HG03045 (cell line): ENCODE data around the gene CSH1.
"Not testable (repeated sequence)": the region's sequence is repeated elsewhere in the genome, so short reads cannot be mapped to it uniquely, and the experiment has no call there.

Experiments
- ATAC-seq: cut with Tn5 transposase; IDR thresholded peaks from one replicate; pipeline ENCODE4 v1.9.1; 2021; ENCODE audit warnings: mild to moderate bottlenecking, moderate library complexity; ENCODE audit not compliant: unreplicated experiment

Gene CSH1

DNA sequence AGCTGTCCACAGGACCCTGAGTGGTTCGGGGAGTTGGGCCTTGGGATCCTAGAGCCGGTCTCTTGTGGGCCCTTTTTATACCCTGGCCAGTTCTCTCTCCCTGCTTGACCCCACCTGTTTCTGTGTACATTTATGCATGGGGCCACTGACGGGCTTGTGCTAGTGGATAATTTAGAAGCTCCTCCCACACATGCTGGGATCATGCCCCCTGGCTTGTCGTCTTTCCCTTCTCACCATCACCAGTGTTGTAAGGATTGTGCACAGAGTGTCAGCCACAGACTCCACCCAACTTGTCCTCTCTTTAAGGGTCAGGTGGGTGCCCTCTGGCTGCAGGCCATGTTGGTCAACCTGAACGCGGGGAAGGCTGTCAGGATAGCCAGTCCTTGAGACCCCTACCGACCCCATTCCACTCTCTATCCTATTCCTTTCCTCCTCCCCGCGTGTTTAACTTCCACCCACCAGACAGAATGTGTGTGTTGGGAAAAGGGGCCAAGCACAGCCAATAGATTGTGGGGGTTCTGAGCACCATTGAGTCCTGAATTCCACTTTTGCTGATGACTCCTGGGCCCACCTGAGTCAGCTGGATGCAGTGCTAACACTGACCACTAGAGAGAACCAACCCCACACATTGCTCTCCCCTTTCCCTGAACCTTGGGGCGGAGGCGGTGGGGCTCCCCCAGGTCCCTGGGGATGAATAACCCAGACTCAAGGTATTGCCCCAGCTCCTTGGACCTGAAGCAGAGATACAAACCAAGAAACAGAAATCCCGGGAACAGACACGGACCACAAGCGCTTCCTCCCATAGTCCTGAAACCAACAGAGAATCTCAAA, at the start of gene CSH1:
CSH1 (minus strand) TSS at position 51 of the 831 bp plus-strand sequence. CDS start 63 bp downstream, outside the sequence.
- not testable (repeated sequence) for ATAC-seq

DNA sequence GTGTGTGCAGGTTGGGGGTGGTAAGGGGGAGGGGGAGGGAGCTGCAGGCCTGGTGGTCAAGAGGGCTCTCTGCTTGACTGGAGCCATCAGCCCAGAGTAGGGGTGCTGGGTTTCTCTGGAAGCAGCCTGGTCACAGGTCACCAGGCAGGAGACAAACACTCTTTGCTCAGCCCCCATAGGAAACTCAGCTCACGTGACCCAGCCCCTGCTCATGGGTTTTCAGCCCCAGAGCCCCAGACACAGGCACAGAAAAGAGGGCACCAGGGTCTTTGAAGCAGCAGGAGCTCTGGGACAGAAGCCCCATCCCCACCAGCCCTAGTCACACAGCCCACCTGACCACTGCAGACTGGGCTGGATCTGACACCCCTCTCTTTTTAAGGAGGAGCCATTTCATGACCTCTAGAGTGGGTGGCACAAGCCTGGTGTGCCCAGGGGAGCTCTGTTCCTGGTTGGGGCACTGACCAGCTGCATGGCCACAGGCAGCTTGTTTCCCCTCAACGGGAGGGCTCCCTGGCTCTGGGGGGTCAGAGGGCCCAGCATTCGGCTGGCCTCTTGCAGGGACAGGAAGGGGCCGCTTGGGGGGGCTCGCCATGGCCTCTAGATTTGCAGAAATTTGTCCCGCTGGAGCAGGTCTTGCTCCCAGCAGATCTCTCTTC, 49.5 kb upstream of the CSH1 start:
- no peak for ATAC-seq

DNA sequence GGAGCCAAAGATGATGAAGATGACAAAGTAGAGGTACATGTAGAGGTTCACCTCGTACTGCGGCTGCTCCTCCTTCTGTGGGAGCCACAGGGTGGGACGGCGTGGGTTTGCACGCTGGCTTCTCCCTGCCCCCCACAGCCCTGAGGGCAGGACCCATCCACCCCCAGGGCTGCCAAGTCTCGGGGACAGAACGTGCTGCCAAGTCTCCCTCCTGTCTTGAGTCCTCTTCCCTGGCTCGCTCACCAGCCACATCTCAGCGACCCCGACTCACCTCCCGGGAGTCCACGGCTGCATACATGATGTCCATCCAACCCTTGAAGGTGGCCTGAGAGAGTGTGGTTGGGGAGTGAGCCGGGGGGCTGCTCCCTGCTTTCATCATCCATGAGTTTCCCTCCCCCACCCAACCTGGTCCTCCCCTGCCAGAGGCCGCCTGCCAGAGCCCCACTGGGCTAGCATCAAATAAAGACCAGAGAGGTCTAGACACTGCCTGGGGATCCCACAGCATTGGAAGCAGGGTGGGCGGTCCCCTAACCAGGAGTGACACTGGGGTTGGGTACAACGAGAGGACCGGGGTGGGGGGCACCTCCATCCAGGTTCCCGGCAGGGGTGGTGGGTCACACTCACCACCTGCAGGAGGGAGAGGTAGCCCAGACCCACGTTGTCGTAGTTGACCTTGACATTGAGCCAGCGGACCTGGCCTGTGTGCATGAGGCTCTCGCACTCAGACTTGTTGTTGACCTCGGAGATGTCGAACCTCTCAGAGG, 48.5 kb upstream of the CSH1 start:
- ATAC-seq = no peak

DNA sequence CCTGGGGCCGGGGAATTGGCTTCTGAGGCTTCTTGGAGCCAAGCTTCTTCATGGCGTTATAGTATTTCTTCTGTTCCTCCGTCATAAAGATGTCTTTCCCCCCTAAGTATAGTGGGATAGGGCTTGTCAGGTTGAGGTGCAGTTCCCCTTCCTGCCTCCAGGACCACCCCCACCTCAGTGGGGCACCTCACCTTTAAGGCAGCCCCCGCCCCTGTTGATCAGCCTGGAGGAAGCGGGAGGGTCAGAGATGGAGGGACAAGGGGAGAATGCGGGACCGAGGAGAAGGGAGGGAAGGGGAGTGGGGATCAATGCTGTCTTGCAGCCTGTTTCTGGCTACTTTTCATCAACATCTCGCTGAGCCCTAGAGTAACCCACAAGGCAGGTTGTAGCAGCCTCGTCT, 47.4 kb upstream of the CSH1 start:
- no peak for ATAC-seq

DNA sequence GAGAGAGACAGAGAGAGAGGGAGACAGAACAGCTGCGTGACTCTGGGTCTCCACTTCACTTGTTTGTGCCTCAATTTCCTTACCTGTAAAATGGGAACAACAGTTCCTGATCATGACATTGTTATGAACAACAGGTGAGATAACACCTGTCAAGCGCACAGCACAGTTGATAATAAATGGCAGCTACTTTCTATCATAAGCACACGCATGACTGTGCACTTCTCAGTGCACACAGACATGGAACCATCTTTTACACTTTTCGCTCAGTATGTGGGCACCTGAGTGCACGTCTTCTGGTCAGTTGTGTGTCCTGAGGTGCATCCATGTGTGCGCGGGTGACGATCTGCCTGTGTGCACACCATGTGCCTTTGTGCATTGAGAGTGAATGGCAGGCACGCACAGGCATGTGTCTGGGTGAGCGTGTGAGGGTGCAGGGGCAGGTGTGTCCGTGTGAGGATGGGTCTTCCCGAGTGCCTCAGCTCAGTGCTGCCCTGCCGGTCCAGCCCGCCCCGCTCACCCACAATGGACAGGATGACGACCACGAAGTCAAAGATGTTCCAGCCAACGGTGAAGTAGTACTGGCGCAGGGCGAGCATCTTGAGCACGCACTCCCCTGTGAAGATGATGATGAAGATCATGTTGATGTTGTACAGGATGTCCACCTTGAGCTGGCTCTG, 46.1 kb upstream of the CSH1 start:
- ATAC-seq = no peak

DNA sequence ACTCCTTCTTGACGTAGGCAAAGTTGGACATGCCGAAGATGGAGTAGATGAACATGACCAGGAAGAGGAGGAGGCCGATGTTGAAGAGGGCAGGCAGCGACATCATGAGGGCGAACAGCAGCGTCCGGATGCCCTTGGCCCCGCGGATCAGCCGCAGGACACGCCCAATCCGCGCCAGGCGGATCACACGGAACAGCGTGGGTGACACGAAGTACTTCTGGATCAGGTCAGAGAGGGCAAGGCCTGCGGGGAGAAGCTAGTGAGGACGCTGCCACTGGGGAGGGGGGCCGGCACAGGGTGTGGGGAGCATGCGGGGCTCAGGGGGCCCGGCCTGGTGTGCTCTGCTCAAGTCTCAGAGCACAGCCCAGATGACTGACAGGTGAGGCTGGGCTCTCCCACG, 45.4 kb upstream of the CSH1 start:
- no peak for ATAC-seq

DNA sequence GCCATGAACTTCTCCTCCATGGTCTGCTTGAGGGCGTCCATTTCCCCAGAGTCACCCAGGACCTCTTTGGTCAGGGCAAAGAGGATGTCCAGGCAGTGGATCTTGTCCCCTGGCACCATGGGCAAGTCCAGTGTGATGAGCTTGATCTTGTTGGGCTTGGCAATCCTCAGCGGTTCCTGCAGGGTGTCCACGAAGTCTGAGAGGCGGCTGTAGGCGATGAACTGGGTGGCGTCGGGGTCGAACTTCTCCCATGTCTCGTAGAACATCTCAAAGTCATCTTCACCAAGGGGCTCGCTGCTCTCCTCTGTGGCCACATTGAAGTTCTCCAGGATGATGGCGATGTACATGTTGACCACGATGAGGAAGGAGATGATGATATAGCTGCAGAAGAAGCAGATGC, 44.8 kb upstream of the CSH1 start:
- ATAC-seq = no peak

DNA sequence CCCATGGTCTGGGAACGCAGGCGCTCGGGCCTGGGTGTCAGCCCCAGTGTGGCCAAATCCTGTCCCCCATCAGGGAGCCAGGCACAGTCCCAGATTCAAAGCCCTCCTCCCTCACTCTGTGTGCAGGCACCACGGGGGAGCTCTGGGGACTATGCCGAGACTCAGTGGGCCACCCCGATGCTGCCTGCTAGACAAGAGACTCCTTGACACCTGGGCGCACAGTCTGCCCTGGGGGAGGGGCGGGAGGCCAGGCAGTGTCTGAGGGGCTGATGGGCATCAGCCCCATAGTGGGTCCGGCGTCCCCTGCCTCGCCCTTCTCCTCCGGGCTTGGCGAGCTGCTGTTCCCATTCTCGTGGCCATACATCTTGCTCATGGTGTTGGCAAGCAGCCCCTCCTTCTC, 44.2 kb upstream of the CSH1 start:
- no peak for ATAC-seq

DNA sequence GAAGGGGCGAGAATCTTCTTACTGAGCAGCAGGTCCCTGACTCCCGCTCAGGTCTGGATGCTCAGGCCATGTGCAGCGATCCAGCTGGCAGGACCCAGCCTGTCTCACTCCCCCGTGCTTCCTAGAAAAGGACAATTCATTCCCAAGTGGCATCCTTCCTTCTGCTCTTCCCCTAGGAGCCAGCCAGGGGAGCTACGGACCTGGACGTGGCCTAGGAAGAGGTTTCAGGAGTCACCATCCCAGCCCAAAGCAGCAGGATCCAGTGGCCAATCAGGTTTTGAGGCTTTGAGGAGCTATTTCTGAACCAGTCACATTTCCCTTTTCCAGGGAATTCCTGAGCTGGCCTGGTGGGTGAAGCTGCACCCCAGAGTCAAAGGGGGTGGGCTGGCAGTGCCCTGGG, 43.5 kb upstream of the CSH1 start:
- ATAC-seq = no peak

DNA sequence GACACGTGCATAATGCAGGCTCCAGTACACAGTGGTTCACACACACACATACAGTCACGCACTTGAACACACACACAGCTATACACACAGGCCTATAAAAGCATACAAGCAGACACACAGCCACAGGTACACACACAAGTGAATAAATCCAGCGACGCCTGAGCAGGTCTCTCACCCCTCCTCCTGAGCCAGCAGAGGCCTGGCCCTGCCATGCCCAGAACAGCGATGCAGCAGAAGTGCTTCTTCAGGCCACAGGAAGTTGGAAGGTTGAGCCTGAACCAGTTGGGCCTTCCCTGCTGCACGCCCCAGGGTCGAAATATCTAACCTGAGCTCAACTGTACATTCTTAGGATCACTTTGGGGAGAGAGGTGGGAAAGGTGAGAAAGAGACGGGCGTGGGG, 43.0 kb upstream of the CSH1 start:
- ATAC-seq = no peak

DNA sequence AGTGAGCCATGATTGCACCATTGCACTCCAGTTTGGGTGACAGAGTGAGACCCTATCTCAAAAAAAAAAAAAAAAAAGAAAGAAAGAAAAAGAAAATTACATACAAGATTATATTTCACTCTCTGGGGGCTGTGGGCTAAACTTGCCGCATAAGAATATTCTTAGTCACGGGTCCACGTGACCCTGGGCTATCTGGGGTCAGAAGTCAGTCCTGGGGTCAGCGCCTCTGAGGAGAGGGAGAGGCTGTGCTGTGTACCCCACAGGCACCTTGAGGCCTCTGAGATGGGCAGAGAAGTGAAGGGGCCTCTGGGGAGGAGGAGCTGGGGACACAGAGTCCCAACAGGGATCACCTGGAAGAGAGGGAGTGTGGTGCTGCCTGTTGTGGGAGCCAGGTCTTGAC, 41.5 kb upstream of the CSH1 start:
- ATAC-seq = no peak

DNA sequence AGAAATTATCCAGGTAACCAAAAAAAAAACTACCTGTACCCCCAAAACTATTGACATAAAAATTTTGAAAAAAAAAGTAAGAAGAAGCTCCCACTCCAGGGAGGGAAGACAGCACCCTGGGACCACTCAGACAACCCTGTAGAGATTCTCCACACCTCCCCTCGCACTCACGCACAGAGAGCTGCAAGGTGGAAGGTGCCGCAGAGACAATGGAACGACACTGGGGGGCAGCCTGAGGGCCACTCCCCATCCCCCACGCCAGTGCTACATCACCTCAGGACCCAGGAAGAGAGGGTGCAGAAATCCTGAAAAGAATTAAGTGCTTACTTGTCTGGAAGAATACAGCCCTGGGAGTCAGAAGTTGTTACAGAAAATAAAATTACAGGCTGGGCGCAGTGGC, 40.9 kb upstream of the CSH1 start:
- no peak for ATAC-seq

DNA sequence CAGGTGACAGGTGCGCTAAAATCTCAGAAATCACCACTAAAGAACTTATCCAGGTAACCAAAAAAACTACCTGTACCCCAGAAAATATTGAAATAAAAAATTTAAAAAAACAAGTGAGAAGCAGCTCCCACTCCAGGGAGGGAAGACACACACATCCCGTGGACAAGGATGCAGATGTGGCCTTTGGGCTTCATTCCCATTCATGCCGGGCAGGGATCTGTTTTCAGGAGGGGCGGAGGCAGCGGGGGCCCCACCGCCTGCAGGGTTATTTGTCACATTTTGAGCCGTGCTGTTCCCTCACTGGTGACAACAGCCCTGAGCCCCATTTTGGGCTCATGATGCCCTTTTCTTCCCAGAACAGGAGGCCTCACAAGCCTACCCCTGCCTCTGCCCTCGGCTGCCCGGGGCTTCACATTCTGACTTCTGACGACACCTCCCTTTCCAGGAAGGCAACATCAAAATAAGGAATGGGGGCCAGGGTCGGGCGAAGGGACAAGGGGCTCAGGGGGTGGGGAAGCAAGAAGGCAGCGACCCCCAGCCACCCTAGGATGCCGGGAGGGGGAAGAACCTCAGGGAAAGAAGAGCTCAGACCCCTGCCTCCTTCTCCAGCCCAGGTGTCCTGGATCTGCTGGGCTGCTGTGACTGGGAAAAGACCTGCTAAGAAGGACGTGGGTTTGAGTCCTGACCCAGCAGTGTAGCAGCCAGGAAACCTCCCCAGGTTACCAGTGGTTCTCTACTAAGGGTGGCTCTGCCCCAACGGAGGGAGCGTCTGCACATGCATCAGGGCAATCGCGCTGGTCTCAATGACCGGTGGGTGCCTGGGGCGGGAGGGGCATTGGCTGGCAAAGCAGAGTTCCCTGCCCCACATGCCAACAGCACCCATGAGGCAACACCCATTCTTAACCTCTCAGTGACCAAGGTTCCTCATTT, 38.1 kb upstream of the CSH1 start:
- no peak for ATAC-seq

DNA sequence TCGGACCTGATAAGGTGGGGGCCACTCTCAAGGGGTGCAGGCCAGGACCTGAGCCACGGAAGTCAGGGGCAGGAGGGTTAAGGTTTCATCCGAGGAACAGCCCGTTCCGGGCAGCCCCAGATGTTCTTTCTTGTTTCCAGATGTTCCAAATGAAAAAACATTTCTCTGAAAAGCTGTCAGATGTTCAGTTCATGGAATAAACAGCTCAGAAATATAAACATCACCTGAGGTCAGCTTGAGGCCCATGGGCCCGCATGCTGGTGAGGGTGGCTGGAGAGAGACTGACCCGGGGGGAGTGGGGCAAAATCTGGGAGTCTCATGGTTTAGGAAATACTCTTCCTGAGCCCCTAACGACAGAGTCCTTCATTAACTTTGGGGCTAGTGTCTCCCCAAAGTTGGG, 37.2 kb upstream of the CSH1 start:
- ATAC-seq = no peak

DNA sequence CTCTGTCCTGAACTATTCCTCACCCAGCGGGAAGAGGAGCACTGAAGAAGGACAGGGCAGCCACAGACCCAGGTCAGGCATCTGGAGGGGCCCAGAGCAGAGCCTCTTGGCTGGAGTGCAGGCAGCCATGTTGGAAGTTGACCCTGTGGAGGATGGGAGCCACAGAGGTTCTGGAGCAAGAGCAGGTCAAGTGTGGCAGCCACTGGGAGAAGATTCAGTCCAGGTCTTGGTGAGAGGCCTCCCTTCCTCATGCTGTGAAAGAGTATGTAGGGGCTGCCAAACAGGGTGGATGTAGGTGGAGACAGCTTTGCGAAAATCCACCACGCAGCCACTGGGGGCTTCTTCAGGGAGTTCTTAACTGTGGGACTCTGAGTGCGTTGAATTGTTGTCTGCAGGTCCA, 36.3 kb upstream of the CSH1 start:
- no peak for ATAC-seq

DNA sequence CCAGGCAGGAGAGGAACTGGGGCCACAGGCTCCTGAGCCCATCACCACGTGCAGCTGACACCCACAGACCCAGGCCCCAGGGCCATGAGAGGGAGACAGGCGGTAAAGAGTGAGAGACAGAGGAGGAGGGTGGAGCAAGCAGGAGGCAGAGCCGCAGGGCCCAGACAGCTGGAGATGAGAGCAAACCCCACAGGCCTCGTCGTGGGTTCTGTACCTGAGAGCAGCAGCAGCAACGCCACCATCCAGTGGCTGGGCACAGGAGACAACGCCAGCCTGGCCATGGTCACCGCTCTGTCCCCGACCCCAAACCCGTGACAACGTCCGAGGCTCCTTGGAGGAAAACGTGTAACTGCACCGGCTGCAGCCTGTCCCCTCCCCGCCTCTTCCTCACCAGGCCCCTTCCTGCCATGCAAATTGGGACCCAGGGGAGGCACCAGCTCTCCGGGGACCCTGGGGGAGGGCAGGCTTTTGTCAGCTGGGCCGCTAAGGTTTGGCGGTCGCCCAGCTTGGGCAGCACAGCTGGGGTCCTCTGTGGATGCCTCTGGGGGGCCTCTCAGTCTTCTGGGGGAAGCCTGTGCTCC, 35.7 kb upstream of the CSH1 start, which contains the start of gene CD79B:
CD79B (minus strand) TSS at position 351 of the 581 bp plus-strand sequence; CDS start at position 281, 70 bp downstream.
- ATAC-seq = peak; percentile 73

DNA sequence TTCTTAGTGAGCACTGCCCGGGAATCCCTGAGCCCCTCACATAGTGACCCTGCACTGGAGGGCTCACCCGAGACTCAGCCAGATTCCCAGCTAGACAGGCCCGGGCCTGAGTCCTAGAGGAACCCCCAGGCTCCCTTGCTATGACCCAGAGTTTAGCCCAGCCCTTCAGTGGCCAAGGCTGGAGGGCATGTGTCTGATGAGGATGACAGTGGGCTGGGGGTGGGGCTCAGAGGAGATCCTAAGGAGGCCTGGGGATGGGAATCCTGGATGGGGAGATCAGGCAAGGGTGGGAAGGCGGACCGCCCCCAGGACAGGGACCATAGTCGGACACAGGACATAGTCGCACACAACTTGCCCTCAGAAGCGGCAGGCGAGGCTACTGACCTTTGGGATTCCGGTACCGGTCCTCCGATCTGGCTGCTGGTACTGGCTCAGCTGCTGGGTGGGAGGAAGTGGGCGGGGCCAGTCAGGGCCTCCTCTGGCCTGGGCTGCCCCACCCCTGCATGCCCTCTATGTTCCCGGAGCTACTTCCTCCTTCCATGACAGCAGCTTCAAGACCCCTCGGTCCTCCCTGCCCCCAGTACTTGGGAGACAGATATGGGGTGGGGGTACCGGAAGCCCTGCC, 34.7 kb upstream of the CSH1 start:
- no peak for ATAC-seq

DNA sequence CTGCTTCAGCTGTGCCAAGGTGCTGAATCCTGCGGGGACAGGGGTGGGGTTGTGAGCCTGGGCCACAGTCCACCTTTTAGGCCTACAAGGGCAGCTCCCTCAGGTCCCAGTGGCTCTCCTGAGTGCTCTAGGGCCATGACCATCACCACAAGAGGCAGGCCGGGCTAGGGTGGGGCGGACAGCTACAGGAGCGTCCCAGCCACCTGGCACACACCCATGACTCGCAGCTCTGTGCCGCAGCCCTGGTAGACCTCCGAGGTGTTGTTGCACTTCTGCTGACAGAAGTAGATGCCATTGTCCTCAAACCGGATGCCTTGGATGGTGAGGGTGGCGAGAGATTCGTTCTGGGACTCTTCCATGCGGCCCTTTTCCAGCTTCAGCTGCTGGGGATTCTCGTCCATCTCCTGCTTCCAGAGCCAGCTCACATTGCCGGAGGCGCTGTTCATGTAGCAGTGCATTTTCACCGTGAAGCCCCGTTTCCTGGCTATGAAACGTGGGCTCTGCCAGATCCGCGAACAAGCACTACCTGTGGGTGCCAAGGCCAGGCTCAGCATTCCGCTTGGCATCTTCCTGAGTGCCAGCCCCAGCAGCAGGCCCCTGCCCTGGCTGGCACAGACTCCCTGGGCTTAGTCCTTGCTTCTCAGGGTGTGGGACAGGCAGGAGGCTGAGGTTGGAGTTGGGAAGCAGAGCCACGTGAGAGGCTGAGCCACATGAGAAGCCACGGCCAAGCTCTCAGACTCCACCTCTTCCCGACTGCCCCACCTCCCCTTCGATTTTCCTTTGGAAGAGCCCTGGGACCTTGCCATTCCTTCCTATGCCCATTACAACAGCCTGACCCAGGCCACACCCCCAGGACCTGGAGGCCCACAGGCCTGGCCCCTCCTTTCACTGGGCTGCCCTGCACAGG, 33.7 kb upstream of the CSH1 start:
- no peak for ATAC-seq
